Measurements from ENCODE around the gene WDFY2.

WDFY2 gene

DNA sequence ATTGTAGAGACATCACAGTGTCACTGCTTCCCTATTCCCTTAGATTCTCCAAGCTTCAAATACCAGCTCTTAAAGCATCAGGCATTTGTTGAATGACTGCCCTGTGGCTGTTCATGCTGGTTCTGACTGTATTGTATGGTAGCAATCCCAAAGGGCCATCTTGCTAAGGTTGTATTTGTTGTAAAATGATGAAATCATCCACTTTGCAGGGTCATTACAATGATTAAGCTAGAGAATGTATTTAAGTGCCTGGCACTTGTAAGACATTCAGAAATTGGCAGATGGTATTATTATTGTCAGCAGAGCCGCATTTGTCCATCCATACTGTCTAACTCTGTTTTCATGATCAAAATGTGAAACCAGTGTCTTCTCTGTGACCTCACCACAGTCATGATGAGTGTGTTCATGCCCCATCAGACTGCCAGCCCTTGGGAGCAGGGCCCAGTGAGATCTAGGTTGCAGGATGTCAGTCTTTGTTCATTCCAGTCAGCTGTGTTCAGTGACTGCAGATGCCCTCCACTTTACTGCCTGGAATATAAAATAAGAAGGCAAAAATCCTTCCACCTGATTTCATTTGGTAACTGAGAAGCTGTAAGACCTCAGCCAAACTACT is 133.6 kb downstream of the WDFY2 start:
- DNase-seq: no peak

DNA sequence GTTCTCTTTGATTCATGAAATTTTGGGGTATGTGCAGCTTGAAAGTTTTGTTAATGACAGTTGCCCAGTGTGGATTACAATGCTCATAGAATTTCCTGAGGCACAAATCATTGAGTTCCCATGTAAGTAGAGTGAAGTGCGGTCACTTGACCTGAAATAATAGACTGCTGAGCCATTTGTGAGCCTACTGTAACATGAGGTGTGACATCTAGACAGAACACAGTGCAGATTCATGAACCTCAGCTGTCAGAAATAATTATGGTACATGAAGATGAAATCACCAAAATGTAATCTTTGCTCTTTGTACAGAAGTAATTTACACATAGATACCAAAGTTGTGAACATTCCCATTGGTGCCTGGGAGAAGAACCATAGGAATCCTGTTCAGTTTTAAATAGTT is 135.1 kb downstream of the WDFY2 start:
- no peak for DNase-seq

DNA sequence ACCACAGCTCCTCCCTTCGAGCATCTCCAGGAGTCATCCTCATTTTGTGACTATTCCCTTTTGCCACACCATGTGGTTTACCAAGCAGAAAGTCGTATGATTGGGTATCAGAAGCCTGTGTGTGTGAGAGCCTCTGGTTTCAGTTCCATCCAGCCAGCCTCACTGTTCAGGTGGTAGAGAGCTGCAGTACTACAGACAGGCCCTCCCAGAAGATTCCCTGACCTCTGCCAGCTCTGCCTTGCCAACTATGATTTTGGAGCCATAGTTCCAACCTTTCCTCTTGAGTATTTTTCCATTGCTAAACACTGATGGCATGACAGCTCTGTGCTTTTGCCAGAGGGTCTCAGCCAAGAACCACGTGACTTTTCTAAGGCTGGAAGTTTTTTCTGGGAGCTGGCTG is 137.2 kb downstream of the WDFY2 start:
- no peak for DNase-seq

DNA sequence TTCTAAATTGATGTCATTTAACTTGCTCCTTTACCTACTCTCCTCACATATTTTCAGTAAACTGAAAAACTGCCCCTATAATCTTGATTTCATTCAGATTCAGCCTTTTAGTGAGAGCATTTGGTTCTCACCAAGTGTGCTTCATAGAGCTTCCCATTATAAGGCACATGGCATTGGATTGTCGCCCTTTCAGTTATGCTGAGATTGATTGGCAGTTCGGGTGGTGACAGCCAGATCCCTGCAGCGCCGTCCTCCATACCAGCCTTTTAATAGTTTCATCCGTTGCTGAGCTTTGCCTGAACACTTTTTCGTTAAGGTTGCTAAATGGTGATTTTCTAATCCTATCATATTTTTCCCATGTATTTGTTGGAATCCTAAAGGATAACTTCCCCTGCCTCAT is 139.3 kb downstream of the WDFY2 start:
- DNase-seq: no peak

DNA sequence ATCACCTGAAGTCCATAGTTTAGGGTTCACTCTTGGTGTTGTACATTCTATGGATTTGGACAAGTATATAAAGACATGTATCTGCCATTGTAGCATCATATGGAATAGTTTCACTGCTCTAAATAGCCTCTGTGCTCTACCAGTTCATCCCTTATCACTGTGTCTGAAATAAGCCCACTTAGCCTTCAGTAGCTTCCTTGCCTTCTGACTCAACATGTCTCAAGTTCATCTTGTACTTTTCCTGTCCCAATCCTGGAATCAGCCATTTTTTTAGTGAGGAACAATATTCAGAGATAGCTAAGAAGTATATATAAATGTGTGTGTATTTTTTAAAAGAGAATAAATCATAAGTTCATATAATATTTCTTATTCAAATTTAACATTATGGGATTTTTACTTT is 140.5 kb downstream of the WDFY2 start:
- DNase-seq: no peak

DNA sequence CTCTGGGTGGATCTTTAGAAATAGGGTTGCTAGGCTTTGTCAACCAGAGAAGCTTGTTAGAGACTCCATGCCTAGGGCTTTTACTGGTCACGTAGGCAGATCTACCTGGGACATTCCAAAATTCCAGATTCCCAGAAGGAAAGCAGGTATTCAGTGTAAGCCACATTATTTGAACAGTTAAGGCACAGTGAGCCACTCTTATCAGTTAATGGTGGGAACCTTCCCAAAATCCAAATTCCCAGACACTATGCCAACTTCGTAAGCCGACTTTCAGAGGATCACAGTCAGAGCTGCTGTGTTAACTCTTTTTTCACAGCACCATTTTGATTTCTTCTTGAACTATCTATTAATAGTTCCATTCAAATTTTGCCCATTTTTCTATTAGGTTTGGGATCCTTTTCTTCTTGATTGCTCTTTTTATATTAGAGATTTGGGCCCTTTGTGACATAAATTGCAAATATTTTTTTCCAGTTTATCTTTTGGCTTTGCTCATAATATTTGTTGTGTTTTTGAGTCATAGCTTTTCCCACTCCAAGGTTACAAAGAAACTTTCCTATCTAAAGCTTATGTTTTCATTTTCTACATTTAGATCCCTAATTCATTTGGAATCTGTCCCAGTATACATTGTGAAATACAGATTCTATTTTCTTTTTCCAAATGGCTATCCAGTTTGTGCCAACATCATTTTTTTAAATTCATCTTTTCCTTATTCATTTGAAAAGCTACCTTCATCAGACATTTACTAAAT is 142.4 kb downstream of the WDFY2 start:
- no peak for DNase-seq

DNA sequence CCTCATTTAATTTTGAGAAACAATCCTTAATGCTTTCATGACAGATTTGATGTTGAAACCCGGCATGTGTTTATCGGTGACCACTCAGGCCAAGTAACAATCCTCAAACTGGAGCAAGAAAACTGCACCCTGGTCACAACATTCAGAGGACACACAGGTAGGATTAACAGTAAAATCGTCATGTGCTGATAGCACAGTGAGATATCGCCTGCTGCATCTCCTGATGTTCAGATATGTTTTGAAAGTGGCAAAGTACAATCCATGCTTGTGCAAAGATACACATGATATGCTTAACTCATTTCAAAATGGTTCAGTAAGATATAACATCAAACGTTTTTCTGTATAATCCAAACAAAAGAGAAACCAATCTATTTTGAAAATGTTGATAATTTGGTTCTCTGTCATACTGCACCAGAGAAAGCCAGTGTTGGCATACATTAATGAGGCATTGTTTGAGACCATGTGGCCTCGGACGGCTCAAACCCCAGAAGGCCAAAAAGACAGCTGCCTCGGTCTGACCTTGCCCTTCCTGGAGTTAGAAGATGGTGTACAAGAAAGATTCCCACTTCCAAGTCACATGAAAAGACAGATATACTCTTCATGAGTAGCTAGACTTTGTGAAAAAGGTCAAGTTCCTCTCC is 143.5 kb downstream of the WDFY2 start:
- no peak for DNase-seq

DNA sequence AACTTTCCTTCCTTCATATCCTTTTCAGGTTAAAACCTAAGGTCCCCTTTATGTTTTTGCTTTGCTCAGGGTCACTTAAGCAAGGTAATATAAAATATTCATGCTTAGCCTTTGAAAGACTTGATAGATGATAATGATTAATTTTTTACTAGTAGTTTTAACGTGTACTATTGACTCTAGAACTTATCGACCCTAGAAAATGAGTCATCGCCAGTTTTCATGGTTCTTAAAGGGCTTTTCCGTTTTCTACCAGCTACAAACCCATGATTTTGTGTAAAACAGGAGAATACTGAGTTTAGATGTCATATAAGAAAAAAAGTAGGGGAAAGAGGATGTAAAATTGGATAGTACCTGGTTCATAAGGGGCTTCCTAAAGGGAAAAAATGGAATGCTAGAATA is 144.0 kb downstream of the WDFY2 start:
- no peak for DNase-seq

DNA sequence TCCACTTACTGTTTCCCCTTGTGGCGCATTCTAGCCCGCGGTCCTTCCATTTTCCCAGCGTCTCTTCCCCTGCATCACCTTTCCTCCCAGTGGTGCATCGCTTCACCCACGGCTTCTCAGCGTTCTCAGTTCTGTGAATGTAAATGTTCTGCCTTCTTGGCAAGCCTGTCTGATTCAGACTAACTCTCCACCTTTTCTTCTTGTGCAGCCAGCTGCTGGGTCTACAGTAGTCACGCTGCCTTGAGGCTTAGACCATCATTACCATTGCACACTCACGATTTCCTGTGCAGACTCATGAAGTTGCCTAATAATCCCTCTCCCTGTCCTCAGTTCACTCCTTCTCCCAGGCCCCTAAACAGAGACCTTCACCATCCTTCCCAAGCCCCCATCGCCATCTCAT is 144.7 kb downstream of the WDFY2 start:
- no peak for DNase-seq

DNA sequence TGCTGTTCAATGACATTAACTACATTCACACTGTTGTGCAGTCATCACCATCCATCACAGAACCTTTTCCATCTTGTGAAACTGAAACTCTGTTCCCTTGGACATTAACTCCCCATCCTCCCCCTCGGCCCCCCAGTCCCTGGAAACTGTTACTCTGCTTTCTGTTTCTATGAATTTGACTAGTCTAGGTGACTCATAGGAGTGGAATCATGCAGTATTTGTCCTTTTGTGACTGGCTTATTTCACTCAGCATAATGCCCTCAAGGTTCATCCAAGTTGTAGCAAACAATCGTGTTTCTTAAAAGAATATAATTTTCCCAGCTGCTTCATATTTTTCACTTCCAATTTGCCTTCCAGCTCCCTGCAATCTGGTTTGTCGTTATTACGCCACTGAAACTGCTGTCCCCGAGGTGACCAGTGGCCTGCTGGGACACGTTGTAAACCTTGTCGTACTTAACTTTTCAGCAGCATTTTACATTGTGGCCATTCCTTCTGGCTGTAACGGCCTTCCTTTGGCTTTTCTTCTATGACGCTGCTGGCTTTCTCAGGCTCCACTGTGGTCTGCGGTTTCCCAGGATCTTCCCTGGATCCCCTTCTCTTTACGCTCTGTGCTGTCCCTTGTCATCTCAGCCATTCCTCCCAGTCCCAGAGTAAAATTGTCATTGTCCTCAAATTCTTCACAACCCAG is 145.7 kb downstream of the WDFY2 start:
- no peak for DNase-seq

DNA sequence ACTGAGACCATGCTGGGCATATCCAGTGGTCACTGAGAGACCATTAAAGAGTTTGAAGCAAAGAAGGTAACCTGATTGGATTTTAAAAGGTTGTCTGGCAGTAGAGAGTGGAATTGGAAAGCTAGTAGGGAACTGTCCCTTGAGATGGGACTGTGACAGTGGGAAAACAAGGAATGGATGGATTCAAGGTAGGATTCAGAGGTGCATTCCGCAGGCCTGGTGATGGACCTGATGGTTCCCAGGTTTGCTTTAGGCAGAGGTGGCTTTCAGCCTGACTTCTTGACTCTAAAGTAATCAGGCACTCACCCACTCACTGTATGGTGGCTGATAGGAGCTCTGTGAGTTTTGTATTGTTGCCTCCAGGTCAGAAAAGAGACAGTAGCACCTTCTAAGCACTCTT is 146.7 kb downstream of the WDFY2 start:
- no peak for DNase-seq

DNA sequence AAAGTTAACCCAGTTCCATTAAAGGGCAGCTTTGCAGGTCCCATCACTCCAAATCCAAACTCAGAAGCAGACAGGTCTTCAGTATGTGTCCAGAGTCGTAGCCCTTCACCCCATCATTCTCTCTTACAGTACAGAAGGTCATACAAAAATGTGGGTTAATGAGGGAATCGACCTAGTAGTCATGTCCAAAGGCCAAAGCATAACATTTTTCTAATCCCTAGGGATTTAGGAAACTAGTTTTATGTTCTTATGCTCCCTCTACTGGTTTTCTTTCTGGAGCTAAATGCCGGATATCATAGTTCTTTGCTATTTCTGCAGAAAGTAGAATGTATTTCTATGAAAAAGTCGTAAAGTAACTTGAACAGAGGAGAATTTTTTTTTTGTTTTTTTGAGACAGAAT is 147.5 kb downstream of the WDFY2 start:
- DNase-seq: no peak

DNA sequence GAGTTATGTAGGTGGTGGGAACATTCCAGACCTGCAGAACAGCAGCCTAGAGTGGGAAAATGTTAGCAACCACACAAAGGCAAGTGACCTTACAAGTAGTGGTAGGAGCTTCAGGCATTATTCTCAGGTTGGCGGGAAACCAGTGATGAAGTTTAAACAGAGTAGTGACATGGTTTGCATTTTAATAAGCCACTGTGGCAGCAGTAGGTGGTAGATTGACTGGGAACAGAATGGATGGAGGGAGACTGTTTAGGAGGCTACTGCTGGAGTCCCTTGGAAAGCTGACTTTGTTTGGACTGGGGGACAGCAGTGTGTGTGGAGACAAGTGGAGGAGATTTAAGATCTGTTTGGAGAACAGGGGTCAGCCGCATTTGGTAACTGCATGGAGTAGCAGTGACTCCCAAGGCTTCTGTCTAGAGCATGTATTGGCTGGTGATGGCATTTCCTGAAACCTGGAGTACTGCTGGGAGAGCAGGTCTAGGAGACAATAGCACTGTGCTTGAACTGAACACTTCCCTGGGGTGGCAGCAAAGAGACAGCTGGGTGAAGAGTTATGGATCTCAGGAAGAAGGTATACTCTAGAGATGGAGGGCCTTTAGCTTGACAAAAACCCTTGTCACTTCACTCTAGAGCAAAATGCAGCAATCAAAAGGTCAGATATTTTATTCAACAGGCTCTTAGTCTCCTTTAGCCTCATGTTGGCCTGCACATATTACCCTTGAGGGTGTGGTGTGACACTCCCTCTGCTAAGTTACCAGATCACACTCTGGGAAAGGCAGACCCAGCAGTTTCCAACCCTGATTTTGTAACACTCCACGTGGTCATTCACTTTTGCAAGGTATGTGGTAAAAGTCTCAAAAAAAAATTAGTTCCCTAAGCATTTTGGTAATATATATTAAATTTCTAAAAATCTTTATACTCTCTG is 149.4 kb downstream of the WDFY2 start:
- no peak for DNase-seq

DNA sequence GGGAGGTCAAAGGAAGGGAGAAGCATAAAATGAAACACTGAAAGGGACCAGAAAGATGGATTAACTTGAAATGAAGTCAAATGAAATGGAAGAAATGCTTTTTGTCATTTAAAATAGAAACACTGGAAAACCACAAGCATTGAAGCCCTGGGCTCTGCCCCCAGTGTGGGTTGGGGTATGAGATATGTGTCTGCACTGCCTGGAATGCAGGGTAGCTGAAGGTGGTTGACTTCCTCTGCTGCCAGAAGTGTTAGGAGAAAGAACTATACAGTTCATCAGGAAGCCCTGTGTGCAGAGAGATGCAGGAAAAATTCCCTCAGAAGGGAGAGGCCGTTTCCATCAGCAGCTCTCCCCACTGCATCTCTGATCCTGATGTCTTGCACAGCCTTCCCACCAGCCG is 150.5 kb downstream of the WDFY2 start:
- no peak for DNase-seq

DNA sequence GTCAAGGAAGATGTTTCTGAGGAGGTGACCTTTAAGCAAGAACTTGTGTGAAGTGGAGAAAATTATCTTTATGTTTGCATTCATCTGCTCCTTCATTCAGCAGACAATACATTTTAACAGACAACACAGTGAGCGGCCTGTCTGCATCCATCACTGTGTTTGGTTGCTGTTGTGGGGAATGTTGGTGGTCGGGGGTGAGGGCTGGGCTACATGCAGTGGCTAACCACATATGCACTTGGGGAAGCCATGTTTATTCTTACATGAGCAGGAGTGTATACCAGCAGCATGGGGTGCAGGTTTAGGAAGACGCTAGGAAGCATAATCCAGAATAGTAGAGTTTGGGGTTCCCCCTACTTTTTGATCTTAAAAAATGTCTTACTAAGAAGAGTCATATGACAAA is 153.3 kb downstream of the WDFY2 start:
- DNase-seq: no peak

DNA sequence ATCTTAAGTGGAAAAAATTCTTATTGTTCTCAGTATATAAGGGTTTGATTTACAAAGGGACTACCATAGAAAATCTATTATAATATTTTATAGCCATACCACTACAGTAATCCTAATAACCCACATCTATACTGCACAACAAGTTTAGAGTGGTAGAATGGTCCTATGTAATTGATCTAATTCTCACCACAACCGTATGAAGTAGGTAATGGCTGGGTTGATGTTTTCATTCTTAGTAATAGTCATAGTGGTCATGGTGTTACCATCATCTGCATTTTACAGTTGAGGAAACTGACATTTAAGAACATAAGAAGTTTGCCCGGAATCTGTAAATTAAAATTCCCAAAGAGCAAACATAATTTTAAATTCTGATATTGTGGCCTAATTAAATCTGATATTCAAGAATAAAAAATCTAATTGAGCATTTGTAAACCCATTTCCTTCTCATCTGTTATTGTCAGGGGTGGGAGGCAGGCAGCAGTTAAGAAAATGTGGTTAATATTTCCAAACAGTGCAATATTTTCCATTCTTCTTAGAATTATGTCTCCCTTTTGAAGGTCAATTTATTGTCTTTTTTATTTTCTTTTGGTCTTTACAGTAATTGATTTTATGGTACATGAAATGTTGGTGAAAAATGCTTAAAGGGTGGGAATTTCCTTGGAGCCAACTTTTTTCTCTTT is 154.1 kb downstream of the WDFY2 start:
- DNase-seq: no peak

DNA sequence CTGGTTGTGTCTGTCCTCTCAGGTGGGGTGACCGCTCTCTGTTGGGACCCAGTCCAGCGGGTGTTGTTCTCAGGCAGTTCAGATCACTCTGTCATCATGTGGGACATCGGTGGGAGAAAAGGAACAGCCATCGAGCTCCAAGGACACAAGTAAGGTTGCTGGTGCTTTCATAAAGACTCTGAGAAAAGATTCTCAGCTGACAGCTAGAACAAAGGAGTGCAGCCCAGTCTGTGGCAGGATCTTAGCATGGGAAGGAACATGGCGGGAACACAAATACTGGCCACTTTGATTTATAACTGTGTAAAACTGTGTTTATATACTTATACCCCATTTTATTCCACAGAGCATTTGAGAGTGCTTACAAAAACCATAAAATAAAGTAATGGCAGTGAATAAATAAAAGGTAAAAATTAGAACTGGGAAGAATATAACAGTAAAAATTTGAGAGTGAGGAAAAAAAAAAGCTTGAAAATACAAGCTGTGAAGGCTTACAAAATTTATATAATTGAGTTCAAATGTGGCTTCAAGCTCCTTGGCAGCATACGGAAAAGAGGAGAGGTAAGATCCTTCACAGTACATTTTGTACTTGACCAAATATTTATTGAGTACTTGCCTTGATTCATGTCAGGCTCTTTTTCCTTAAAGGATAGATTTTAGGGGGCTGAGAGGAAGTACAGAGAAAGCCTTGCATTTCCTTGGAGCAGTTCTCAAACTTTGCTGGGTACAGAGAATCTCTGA is 154.9 kb downstream of the WDFY2 start:
- DNase-seq: no peak

DNA sequence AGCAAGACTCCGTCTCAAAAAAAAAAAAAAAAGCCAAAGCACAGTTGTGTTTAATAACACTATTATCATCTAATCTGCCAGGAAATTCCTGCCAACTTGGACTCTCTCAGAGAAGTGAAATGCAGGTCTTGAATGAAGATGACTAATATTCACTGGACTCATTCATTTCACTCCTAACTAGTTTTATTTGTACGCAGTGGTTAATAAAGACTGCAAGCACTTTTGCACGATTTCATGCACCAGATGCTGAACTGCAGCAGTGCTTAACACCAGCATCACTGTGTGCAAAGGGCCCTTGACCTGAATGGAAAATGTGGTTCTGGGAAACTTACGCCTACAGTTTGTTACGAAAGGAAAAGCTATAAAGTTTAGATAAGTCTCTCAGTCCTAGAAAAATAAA is 156.4 kb downstream of the WDFY2 start:
- no peak for DNase-seq

DNA sequence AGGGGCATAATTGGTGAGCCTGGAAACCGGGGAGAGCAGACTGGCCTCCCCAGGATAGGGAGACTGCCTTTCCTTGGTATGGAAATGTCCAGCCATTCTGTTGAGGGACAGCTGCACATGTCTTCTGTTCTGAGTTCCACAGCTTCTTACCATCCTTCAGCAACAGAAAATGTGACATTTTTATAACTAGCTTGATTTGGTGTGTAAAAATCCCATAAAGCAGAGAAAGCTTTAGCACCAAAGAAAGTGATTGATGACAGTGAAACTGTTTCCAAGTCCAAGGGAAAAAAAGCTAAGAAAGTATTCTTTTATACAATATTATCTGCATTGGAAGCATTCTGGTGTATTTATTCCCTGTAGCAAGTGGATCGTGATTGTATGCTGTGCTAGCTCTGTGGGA is 157.8 kb downstream of the WDFY2 start:
- DNase-seq: no peak

DNA sequence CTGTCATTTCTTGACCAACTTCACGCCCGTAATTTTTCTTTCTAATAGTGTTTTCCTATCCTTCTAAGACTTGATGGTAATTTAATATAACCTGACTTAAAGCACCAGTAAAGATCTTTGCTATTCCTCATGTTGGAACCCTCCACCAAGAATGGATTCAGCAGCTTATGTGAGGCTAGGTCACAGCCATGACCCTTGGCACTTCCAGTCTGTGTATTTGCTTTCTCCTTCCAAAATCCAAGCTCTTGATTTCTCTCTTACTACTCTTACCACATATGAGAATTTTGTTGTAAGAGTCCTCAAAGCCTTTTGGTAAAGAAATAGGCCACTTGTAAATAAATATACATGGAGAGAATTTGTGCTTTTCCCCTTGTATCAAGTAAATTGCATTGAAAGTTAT is 158.3 kb downstream of the WDFY2 start:
- no peak for DNase-seq

DNA sequence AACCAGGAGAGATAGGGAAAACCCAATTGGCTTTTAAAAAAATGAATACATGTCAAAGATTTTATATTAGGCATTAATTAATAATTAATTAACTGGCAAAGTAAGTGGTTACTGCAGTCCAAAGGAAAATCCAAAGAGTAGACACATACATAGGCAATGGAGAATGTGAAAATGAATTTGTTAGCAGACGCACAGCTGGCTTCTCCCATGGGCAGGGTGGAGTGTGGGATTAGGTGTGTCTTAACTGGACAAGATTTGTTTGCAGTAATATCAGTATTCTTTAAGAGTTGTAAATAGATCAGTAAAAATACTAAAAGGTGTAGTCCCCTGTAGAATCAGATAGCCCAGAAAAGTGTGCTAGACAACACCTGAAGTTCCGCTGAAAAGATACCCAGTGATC is 161.0 kb downstream of the WDFY2 start:
- no peak for DNase-seq

DNA sequence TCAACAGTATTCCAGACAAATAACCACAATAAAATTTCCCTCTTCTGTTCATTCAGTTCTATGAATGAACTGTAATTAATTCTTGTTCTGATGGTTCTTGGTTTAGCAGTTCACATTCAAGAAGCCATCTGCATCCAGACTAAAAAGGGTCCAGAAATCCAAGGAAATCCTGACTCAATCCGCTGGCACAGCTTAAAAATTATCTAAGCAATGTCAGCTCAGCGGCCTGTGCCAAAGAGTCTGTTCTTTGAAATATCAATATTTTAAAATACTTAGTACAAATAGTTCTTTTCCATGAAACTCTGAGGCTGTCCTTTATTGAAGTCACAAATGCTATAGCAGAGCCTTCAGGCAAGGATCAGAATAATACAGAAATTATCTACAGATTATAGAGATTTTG is 162.5 kb downstream of the WDFY2 start:
- DNase-seq: no peak
